ENCODE measurements around the gene GPR183.

The GPR183 gene

DNA sequence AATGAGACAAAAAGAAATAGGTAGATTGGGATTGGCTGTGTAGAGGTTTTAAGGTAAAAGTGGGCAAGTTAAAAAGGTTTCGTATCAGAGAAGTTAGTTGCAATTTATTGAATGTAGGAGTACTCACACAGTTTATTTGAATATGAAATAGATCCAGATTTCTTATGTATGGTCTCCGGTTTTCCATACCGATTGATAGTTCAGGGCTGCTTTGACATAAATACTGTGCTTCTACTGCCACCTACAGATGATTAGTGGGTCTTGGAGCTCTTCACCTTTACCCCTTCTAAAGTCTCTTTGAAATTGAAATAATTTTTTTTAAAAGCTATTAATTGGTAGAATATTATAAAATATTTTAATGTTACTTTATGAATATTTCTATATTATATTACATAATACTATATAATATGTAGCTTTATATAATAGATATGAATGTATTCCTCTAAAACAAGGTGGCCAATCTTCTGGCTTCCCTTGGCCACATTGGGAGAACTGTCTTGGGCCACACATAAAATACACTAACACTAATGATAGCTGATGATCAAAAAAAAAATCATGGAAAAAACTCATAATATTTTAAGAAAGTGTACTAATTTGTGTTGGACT, 41.3 kb downstream of the GPR183 start:
- TF ChIP-seq SIN3A (IDR thresholded peaks at IDR 0.05; ENCODE audit: borderline replicate concordance, insufficient read depth, low read length) = no peak
- no peak for TF ChIP-seq TAF1 (IDR thresholded peaks at IDR 0.05; ENCODE audit: borderline replicate concordance, insufficient read depth, low read length)
- TF ChIP-seq, protein P1, sequence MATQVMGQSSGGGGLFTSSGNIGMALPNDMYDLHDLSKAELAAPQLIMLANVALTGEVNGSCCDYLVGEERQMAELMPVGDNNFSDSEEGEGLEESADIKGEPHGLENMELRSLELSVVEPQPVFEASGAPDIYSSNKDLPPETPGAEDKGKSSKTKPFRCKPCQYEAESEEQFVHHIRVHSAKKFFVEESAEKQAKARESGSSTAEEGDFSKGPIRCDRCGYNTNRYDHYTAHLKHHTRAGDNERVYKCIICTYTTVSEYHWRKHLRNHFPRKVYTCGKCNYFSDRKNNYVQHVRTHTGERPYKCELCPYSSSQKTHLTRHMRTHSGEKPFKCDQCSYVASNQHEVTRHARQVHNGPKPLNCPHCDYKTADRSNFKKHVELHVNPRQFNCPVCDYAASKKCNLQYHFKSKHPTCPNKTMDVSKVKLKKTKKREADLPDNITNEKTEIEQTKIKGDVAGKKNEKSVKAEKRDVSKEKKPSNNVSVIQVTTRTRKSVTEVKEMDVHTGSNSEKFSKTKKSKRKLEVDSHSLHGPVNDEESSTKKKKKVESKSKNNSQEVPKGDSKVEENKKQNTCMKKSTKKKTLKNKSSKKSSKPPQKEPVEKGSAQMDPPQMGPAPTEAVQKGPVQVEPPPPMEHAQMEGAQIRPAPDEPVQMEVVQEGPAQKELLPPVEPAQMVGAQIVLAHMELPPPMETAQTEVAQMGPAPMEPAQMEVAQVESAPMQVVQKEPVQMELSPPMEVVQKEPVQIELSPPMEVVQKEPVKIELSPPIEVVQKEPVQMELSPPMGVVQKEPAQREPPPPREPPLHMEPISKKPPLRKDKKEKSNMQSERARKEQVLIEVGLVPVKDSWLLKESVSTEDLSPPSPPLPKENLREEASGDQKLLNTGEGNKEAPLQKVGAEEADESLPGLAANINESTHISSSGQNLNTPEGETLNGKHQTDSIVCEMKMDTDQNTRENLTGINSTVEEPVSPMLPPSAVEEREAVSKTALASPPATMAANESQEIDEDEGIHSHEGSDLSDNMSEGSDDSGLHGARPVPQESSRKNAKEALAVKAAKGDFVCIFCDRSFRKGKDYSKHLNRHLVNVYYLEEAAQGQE (IDR thresholded peaks at IDR 0.05; ENCODE audit: insufficient read depth in 1 of 2, low read depth in 2 of 2, low read length in 2 of 2) = no peak
- no peak for TF ChIP-seq POLR2AphosphoS5 (IDR thresholded peaks at IDR 0.05; ENCODE audit: low read depth, low read length)
- TF ChIP-seq FOXP2 (optimal IDR thresholded peaks at IDR 0.05; ENCODE audit: borderline replicate concordance, extremely low read depth, extremely low read length, insufficient read depth) = no peak

DNA sequence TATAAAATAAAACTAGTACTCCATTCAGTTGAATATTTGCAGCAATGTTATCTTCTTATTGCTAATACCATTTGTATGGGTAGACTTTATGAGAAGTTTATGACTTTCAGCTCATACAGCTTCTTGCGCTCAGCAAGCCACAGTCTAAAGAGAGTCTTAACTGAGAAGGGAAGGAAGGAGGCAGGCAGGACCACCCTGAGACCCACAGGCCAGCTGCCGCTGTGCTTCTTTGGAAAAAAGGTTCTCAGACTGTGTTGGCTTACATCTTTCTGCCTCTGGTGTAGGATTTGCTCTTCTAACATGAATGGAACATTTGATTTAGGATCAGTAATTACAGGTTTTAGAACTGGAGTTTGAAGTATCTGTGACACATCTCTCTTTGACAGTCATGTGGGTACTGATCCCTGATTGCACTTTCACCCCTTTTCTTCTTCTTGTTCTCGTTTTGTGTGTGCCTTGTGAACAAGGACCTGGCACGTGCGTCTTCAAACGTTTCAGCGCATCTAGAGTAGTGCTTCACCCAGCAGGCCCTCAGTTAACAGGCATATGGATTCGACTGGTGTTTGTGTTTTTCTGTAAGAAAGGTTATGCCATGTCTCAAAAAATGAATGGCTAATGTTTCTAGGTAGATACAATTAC, 41.9 kb downstream of the GPR183 start:
- TF ChIP-seq FOXP2 (optimal IDR thresholded peaks at IDR 0.05; ENCODE audit: borderline replicate concordance, extremely low read depth, extremely low read length, insufficient read depth) = no peak
- TF ChIP-seq TAF1 (IDR thresholded peaks at IDR 0.05; ENCODE audit: borderline replicate concordance, insufficient read depth, low read length) = no peak
- TF ChIP-seq POLR2AphosphoS5 (IDR thresholded peaks at IDR 0.05; ENCODE audit: low read depth, low read length) = no peak
- TF ChIP-seq, protein P1 (IDR thresholded peaks at IDR 0.05; ENCODE audit: insufficient read depth in 1 of 2, low read depth in 2 of 2, low read length in 2 of 2) = no peak
- no peak for TF ChIP-seq SIN3A (IDR thresholded peaks at IDR 0.05; ENCODE audit: borderline replicate concordance, insufficient read depth, low read length)

DNA sequence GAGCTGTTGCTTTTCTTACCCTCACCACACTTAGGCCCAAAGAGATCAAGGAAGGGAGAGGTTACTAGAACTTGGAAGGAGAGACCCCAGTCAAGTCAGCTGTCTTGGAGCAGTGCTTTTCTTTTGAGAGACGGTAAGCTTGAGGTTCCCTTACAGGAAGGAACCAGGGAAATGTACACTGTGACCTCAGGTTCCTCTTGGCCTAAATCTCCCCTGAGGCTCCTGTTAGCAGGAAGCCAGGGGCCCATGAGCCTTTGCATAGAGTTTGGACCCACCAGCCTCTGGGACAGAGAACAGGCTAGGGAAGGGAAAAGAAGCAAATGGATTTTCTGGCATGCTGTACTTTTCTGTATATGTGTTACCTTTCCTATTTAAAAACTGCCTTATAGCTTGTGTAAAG, 43.1 kb downstream of the GPR183 start:
- TF ChIP-seq FOXP2 (optimal IDR thresholded peaks at IDR 0.05; ENCODE audit: borderline replicate concordance, extremely low read depth, extremely low read length, insufficient read depth) (no peak), POLR2AphosphoS5 (IDR thresholded peaks at IDR 0.05; ENCODE audit: low read depth, low read length) (no peak), SIN3A (IDR thresholded peaks at IDR 0.05; ENCODE audit: borderline replicate concordance, insufficient read depth, low read length) (no peak), TAF1 (IDR thresholded peaks at IDR 0.05; ENCODE audit: borderline replicate concordance, insufficient read depth, low read length) (no peak)
- TF ChIP-seq, protein P1 (IDR thresholded peaks at IDR 0.05; ENCODE audit: insufficient read depth in 1 of 2, low read depth in 2 of 2, low read length in 2 of 2) = no peak

DNA sequence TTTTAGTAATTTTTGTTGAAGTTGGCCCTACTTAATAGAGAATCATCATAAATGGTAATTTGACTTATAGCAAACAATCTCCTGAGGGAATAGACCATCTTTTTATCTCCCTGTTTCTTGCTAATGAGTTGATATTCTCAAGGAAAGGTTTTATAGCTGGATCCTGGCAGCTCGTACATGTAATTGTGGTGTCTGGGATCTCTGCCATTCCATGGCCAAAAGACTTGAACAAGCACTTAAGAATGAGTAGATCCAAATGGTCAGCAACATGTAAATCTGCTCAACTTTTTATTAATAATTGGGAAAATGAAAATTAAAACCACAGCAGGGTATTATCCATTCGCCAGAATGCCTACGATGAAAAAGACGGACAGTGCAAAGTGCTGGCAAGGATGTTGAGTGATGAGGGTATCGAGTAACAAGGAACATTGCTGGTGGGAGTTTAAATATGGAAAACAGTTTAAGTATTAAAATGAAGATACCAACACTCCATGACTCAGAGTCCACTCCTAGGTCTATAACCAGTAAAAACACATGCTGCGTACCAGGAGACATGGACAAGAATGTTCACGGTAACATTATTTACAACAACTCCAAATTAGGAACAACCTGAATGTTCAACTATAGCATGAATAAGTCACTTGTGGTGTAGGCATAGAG, 43.9 kb downstream of the GPR183 start:
- TF ChIP-seq TAF1 (IDR thresholded peaks at IDR 0.05; ENCODE audit: borderline replicate concordance, insufficient read depth, low read length) = no peak
- TF ChIP-seq, protein P1 (IDR thresholded peaks at IDR 0.05; ENCODE audit: insufficient read depth in 1 of 2, low read depth in 2 of 2, low read length in 2 of 2) = no peak
- no peak for TF ChIP-seq FOXP2 (optimal IDR thresholded peaks at IDR 0.05; ENCODE audit: borderline replicate concordance, extremely low read depth, extremely low read length, insufficient read depth)
- TF ChIP-seq POLR2AphosphoS5 (IDR thresholded peaks at IDR 0.05; ENCODE audit: low read depth, low read length) = no peak
- no peak for TF ChIP-seq SIN3A (IDR thresholded peaks at IDR 0.05; ENCODE audit: borderline replicate concordance, insufficient read depth, low read length)

Measured in PFSK-1 (cell line).